ENCODE data around the gene PTPA.
A peak's percentile ranks its signal among the peaks of the same experiment; 100 is the strongest.

Gene PTPA

GRCh38 chr9:129068110-129068509 is 43.1 kb upstream of the PTPA start:
- no peaks in the 10 kb centered on the region for H3K9me3 ChIP-seq (ENCODE audit: insufficient read depth, low read length, severe bottlenecking)
- no peak overlapping the region for H3K27ac ChIP-seq (ENCODE audit: low read length)
- no peak overlapping the region for H3K9ac ChIP-seq (ENCODE audit: low read depth, low read length)
- TF ChIP-seq EZH2 (IDR thresholded peaks at IDR 0.05; ENCODE audit: borderline replicate concordance, low read depth, low read length, severe bottlenecking) (no peak), CTCF (IDR thresholded peaks at IDR 0.05; ENCODE audit: borderline replicate concordance, extremely low read depth, low read length, poor library complexity, severe bottlenecking) (no peak)
- no peak overlapping the region for H3K4me3 ChIP-seq (ENCODE audit: low read depth in 1 of 2, low read length in 2 of 2)
- H4K20me1 ChIP-seq (ENCODE audit: insufficient read depth, low read length): no peaks in the 10 kb centered on the region; the same call in 1 of the 2 replicates
- peaks cover 47% of the 10 kb centered on the region for H3K36me3 ChIP-seq (ENCODE audit: insufficient read depth, low read length)
- no peak overlapping the region for H3K4me2 ChIP-seq (ENCODE audit: insufficient read depth, low read length)
- H3K79me2 ChIP-seq (ENCODE audit: insufficient read depth, low read length): no peaks in the 10 kb centered on the region
- DNase-seq (no peak), ATAC-seq (ENCODE audit: insufficient read depth, low read depth) (no peak)
- H2AFZ ChIP-seq (ENCODE audit: low read depth, low read length): no peak overlapping the region
- no peaks in the 10 kb centered on the region for H3K27me3 ChIP-seq (ENCODE audit: insufficient read depth, low read length, poor library complexity)
- no peaks in the 10 kb centered on the region for H3K4me1 ChIP-seq (ENCODE audit: insufficient read depth, low read length)

DNA sequence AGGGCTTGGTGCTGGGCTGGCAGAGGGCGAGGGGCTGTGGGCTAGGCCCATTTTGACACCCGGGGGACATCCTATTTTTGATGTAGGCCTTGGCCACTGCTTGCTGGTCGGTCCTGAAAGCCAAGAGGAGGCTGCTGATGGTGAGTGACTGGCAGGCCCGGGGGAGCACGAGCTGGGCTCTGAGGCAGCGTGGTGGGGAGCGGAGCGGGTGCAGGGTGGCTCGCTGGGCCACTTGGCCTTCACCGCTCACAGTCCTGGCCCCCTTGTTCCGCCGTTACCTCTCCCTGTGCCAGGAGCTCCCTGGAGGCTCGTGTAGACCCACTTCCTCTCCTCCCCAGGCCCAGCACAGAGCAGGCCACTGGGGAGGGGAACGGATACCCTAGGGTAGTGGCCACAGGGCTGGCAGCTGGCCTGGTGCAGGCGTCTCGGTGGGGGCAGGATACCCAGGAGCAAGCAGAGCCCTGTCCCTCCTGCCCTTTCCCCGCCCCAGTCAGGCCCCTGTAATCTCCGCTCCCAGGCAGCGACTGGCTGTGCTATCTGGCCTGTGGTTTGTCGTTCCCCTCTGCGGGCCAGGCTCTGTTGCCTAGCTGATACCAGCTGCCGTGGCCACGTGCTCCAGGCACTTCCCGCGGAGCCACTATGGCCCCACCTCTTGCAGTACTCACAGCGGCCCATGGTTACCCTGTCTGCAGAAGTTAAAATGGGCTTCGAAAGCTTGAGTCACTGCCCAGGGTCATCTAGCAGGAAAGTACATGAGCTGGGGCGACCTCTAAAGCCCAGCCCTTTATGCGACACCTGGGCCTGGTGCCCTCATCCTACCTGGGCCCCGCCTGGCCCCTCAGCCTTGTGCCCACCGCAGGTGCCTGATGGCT is 42.0 kb upstream of the PTPA start:
- H3K9me3 ChIP-seq (ENCODE audit: insufficient read depth, low read length, severe bottlenecking): no peaks in the 10 kb centered on the region
- H3K4me3 ChIP-seq (ENCODE audit: low read depth in 1 of 2, low read length in 2 of 2): no peak overlapping the region
- TF ChIP-seq EZH2 (IDR thresholded peaks at IDR 0.05; ENCODE audit: borderline replicate concordance, low read depth, low read length, severe bottlenecking): no peak
- no peak for TF ChIP-seq CTCF (IDR thresholded peaks at IDR 0.05; ENCODE audit: borderline replicate concordance, extremely low read depth, low read length, poor library complexity, severe bottlenecking)
- no peaks in the 10 kb centered on the region for H3K27me3 ChIP-seq (ENCODE audit: insufficient read depth, low read length, poor library complexity)
- no peak overlapping the region for H2AFZ ChIP-seq (ENCODE audit: low read depth, low read length)
- H4K20me1 ChIP-seq (ENCODE audit: insufficient read depth, low read length): no peaks in the 10 kb centered on the region; the same call in 1 of the 2 replicates
- H3K27ac ChIP-seq (ENCODE audit: low read length): no peak overlapping the region
- no peak overlapping the region for H3K9ac ChIP-seq (ENCODE audit: low read depth, low read length)
- H3K79me2 ChIP-seq (ENCODE audit: insufficient read depth, low read length): no peaks in the 10 kb centered on the region
- no peaks in the 10 kb centered on the region for H3K4me1 ChIP-seq (ENCODE audit: insufficient read depth, low read length)
- ATAC-seq (ENCODE audit: insufficient read depth, low read depth) (peak; percentile 52; the same call in 2 of the 3 replicates), DNase-seq (peak; percentile 20)
- peaks cover 40% of the 10 kb centered on the region for H3K36me3 ChIP-seq (ENCODE audit: insufficient read depth, low read length)
- H3K4me2 ChIP-seq (ENCODE audit: insufficient read depth, low read length): no peak overlapping the region

- no peaks in the 10 kb centered on the region for H3K27me3 ChIP-seq (ENCODE audit: insufficient read depth, low read length, poor library complexity)
- no peak overlapping the region for H3K27ac ChIP-seq (ENCODE audit: low read length)
- TF ChIP-seq CTCF (IDR thresholded peaks at IDR 0.05; ENCODE audit: borderline replicate concordance, extremely low read depth, low read length, poor library complexity, severe bottlenecking): no peak
- TF ChIP-seq EZH2 (IDR thresholded peaks at IDR 0.05; ENCODE audit: borderline replicate concordance, low read depth, low read length, severe bottlenecking): no peak
- H3K4me3 ChIP-seq (ENCODE audit: low read depth in 1 of 2, low read length in 2 of 2): no peak overlapping the region
- no peak overlapping the region for H2AFZ ChIP-seq (ENCODE audit: low read depth, low read length)
- no peak for DNase-seq
- H3K4me2 ChIP-seq (ENCODE audit: insufficient read depth, low read length): no peak overlapping the region
- H4K20me1 ChIP-seq (ENCODE audit: insufficient read depth, low read length): no peaks in the 10 kb centered on the region; the same call in 1 of the 2 replicates
- H3K9ac ChIP-seq (ENCODE audit: low read depth, low read length): no peak overlapping the region
- peaks cover 37% of the 10 kb centered on the region for H3K36me3 ChIP-seq (ENCODE audit: insufficient read depth, low read length)
- H3K9me3 ChIP-seq (ENCODE audit: insufficient read depth, low read length, severe bottlenecking): no peaks in the 10 kb centered on the region
- H3K79me2 ChIP-seq (ENCODE audit: insufficient read depth, low read length): no peaks in the 10 kb centered on the region
- ATAC-seq (ENCODE audit: insufficient read depth, low read depth): no peak
- H3K4me1 ChIP-seq (ENCODE audit: insufficient read depth, low read length): no peaks in the 10 kb centered on the region
These were observed 41.2 kb upstream of the PTPA start for GRCh38 chr9:129069862-129070641.

All from DND-41 (cell line).